PC-3 (cell line): ENCODE measurements around the gene FBXL7. TPM values are rescaled to one million over a fixed set of nuclear protein-coding genes. Genes with fewer than 3 reads are reported as not detected.

ENCODE experiments used
- ATAC-seq: fragments of 200-7000 bp; cut with Tn5 transposase; 2 replicates; pipeline ENCODE4 v1.9.1; 2020; ENCODE audit warnings: mild to moderate bottlenecking, moderate library complexity
- BruUV-seq: library from RNA; stranded (reverse); fragments of 400-500 nt; replicated peaks from 2 replicates; lab custom pipeline; 2021; lab: Mats Ljungman, UMichigan
- CTCF ChIA-PET: fragments of 300-600 bp; sonication (Branson Sonifier 250); formaldehyde crosslinking; loops from one replicate; lab custom pipeline; 2022; ENCODE audit warnings: antibody characterized with exemption; lab: Charles Lee
- POLR2A ChIA-PET: fragments of 300-600 bp; sonication (Branson Sonifier 250); formaldehyde crosslinking; loops from one replicate; lab custom pipeline; 2022; ENCODE audit warnings: antibody characterized with exemption; ENCODE audit not compliant: unreplicated experiment; lab: Charles Lee
- DNase-seq: peaks from one replicate; pipeline ENCODE4 v3.0.0-alpha.2; 2015
- H2AFZ ChIP-seq: fragments of 300-600 bp; sonication (generic); 2 replicates; pipeline ENCODE4 v1.6.0; 2016; ENCODE audit warnings: antibody characterized with exemption, low read length
- H3F3A ChIP-seq: fragments of 300-600 bp; sonication (generic); one replicate; pipeline ENCODE4 v1.6.0; 2017; ENCODE audit warnings: antibody characterized with exemption, low read length, control low read depth, mild to moderate bottlenecking; ENCODE audit not compliant: unreplicated experiment
- H3K27ac ChIP-seq: fragments of 300-600 bp; sonication (generic); 2 replicates; pipeline ENCODE4 v1.5.1; 2016; ENCODE audit warnings: mild to moderate bottlenecking, low read length
- H3K27me3 ChIP-seq: fragments of 300-600 bp; sonication (generic); 2 replicates; pipeline ENCODE4 v1.6.1; 2016; ENCODE audit warnings: low read length, mixed read lengths
- H3K36me3 ChIP-seq: fragments of 300-600 bp; sonication (generic); 2 replicates; pipeline ENCODE4 v1.6.1; 2016; ENCODE audit warnings: low read depth, mixed run types, low read length, mixed read lengths
- H3K4me1 ChIP-seq: fragments of 300-600 bp; sonication (generic); 2 replicates; pipeline ENCODE4 v1.5.1; 2016; ENCODE audit warnings: low read length; ENCODE audit not compliant: insufficient read depth
- H3K4me2 ChIP-seq: fragments of 300-600 bp; sonication (generic); 2 replicates; pipeline ENCODE4 v1.6.0; 2016; ENCODE audit warnings: low read length
- H3K4me3 ChIP-seq: fragments of 300-600 bp; sonication (generic); 2 replicates; pipeline ENCODE4 v1.5.1; 2016; ENCODE audit warnings: mild to moderate bottlenecking, low read length, mixed read lengths
- H3K79me2 ChIP-seq: fragments of 300-600 bp; sonication (generic); 2 replicates; pipeline ENCODE4 v1.6.1; 2017; ENCODE audit warnings: low read length, mixed read lengths
- H3K9ac ChIP-seq: fragments of 300-600 bp; sonication (generic); 2 replicates; pipeline ENCODE4 v1.6.0; 2016; ENCODE audit warnings: mild to moderate bottlenecking, low read length
- H3K9me2 ChIP-seq: fragments of 300-600 bp; sonication (generic); replicated peaks from 2 replicates; pipeline ENCODE4 v1.6.1; 2016; ENCODE audit warnings: mixed run types, low read length, mixed read lengths
- H3K9me3 ChIP-seq: fragments of 300-600 bp; sonication (generic); 2 replicates; pipeline ENCODE4 v1.6.1; 2016; ENCODE audit warnings: low read length, mixed read lengths
- H4K20me1 ChIP-seq: fragments of 300-600 bp; sonication (generic); 2 replicates; pipeline ENCODE4 v1.6.1; 2016; ENCODE audit warnings: low read length, mixed read lengths
- CTCF ChIP-seq: fragments of 300-600 bp; sonication (generic); conservative IDR thresholded peaks from 2 replicates; pipeline ENCODE4 v1.5.1; 2017; ENCODE audit warnings: antibody characterized with exemption, low read depth, mild to moderate bottlenecking, low read length
- EZH2 ChIP-seq: fragments of 300-600 bp; sonication (generic); IDR thresholded peaks from one replicate; pipeline ENCODE4 v1.6.1; 2017; ENCODE audit warnings: antibody characterized with exemption, mild to moderate bottlenecking, low read length; ENCODE audit not compliant: unreplicated experiment
- EZH2phosphoT487 ChIP-seq: fragments of 300-600 bp; sonication (generic); IDR thresholded peaks from 2 replicates; pipeline ENCODE4 v1.6.1; 2018; ENCODE audit warnings: mild to moderate bottlenecking, antibody characterized with exemption, low read length, borderline replicate concordance
- intact Hi-C: fragments of 100-400 bp; cut with micrococcal nuclease; formaldehyde crosslinking; loops from 2 replicates; pipeline ENCODE4 v1.9.0; 2023
- total RNA-seq: library from RNA; depleted of rRNA; stranded (reverse); fragments of >200 nt; gene quantifications from 2 replicates; pipeline ENCODE4 v1.2.3, GENCODE V29; 2014

The FBXL7 gene
- total RNA-seq, 1 experiment from 2014 or later, result 0.18 TPM

- ChIA-PET CTCF (no interaction called here), POLR2A (no interaction called here)
- no peaks in the 10 kb centered on the region for H3K9me2 ChIP-seq
- H3K4me1 ChIP-seq, result no peaks in the 10 kb centered on the region
- H3K4me2 ChIP-seq, result no peak overlapping the region
- H3K79me2 ChIP-seq, result no peaks in the 10 kb centered on the region
- H3K36me3 ChIP-seq, result no peaks in the 10 kb centered on the region
- no peak overlapping the region for H3K4me3 ChIP-seq
- no peak overlapping the region for H3K27ac ChIP-seq
- H3K9me3 ChIP-seq, result 0 out of 2 replicates have a peak, but pooled peaks cover 4% of the 10 kb centered on the region
- intact Hi-C loops, result no loop called here
- ATAC-seq (no peak), DNase-seq (no peak)
- H3K9ac ChIP-seq, result no peak overlapping the region
- no peaks in the 10 kb centered on the region for H3K27me3 ChIP-seq
- no peak for TF ChIP-seq CTCF
- TF ChIP-seq EZH2, result no peak
- TF ChIP-seq EZH2phosphoT487, result no peak
- H2AFZ ChIP-seq, result no peak overlapping the region
- no TSS peak for BruUV-seq
- H4K20me1 ChIP-seq, result no peaks in the 10 kb centered on the region
- no peaks in the 10 kb centered on the region for H3F3A ChIP-seq
Observed at GRCh38 chr5:15513431-15513830, 13.5 kb downstream of the FBXL7 start.

- no peaks in the 10 kb centered on the region for H3K4me1 ChIP-seq
- no peak for DNase-seq
- no peak overlapping the region for H3K27ac ChIP-seq
- no peak for TF ChIP-seq CTCF
- no peak for TF ChIP-seq EZH2
- TF ChIP-seq EZH2phosphoT487, result no peak
- POLR2A ChIA-PET, result no interaction called here
- H3K9me3 ChIP-seq, result 0 out of 2 replicates have a peak, but pooled peaks cover 4% of the 10 kb centered on the region
- H2AFZ ChIP-seq, result no peak overlapping the region
- CTCF ChIA-PET, result no interaction called here
- H3K36me3 ChIP-seq, result no peaks in the 10 kb centered on the region
- H4K20me1 ChIP-seq, result no peaks in the 10 kb centered on the region
- H3K9ac ChIP-seq, result no peak overlapping the region
- H3K79me2 ChIP-seq, result no peaks in the 10 kb centered on the region
- no TSS peak for BruUV-seq
- H3F3A ChIP-seq, result no peaks in the 10 kb centered on the region
- no peak overlapping the region for H3K4me2 ChIP-seq
- no peak for ATAC-seq
- H3K4me3 ChIP-seq, result no peak overlapping the region
- intact Hi-C loops, result no loop called here
- no peaks in the 10 kb centered on the region for H3K27me3 ChIP-seq
- H3K9me2 ChIP-seq, result no peaks in the 10 kb centered on the region
Observed at GRCh38 chr5:15513911-15514310, 13.9 kb downstream of the FBXL7 start.

- Histone ChIP-seq H3K4me1 (no peaks in the 10 kb centered on the region), H3F3A (no peaks in the 10 kb centered on the region), H3K79me2 (no peaks in the 10 kb centered on the region), H2AFZ (no peak overlapping the region), H3K27me3 (no peaks in the 10 kb centered on the region), H3K4me2 (no peak overlapping the region), H3K36me3 (no peaks in the 10 kb centered on the region), H3K9ac (no peak overlapping the region), H3K4me3 (no peak overlapping the region), H3K9me3 (0 out of 2 replicates have a peak, but pooled peaks cover 4% of the 10 kb centered on the region), H3K9me2 (no peaks in the 10 kb centered on the region), H3K27ac (no peak overlapping the region), H4K20me1 (no peaks in the 10 kb centered on the region)
- ATAC-seq (no peak), DNase-seq (no peak)
- no TSS peak for BruUV-seq
- ChIA-PET CTCF (interaction anchor here (0.7 kb wide), 1 partner anchor 21 kb away, joined by 4 read pairs; no protein-coding TSS in a partner anchor), POLR2A (no interaction called here)
- no peak for TF ChIP-seq EZH2phosphoT487
- no peak for TF ChIP-seq EZH2
- no peak for TF ChIP-seq CTCF
- intact Hi-C loops, result no loop called here
Observed at GRCh38 chr5:15515229-15515628, 15.2 kb downstream of the FBXL7 start.
